Measurements from ENCODE around the gene ERBB3. TPM values are rescaled to one million over a fixed set of nuclear protein-coding genes. Genes with fewer than 3 reads are reported as not detected.

Gene ERBB3
- total and polyA plus RNA-seq, 2 of the 8 experiments (the other 6 are each of a cell fraction or from before 2014, with no cell fraction given): 33.9 to 52.4 TPM

DNA sequence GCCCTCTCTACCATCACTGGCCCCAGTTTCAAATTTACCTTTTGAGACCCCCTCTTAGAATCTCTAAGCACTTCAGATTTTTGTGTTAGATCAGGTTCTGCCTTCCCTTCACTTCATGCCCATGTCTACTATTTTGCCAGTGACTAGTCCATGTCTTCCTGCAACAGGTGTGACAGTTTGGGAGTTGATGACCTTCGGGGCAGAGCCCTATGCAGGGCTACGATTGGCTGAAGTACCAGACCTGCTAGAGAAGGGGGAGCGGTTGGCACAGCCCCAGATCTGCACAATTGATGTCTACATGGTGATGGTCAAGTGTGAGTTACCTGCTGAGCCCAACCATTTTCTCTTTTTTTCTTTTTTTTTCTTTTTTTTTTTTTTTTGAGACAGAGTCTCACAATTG is 18.6 kb downstream of the ERBB3 start:
- Histone ChIP-seq H3K27ac (ENCODE audit: low read depth, low read length) (no peak overlapping the region), H3K56ac (replicated peaks; ENCODE audit: insufficient read length, low read depth, low read length) (no peak overlapping the region), H3K79me1 (ENCODE audit: low read depth, low read length) (no peaks in the 10 kb centered on the region), H4K5ac (ENCODE audit: insufficient read length, low read depth, low read length) (no peak overlapping the region), H4K91ac (replicated peaks; ENCODE audit: insufficient read length, low read length) (no peak overlapping the region), H2AK5ac (ENCODE audit: low read depth, low read length) (no peak overlapping the region), H3K14ac (ENCODE audit: insufficient read length) (no peak overlapping the region), H4K20me1 (replicated peaks in 1 of 2; ENCODE audit: control insufficient read depth in 1 of 2, insufficient read depth in 2 of 2, low read length in 2 of 2) (peaks cover 0 to 1% of the 10 kb centered on the region in 2 experiments), H3K4me2 (ENCODE audit: insufficient read depth in 1 of 2, low read depth in 2 of 2, low read length in 2 of 2) (no peak overlapping the region), H2BK5ac (ENCODE audit: low read depth, low read length) (no peak overlapping the region), H4K8ac (ENCODE audit: extremely low read depth, insufficient read depth, low read length) (no peak overlapping the region), H3K18ac (ENCODE audit: extremely low read depth, low read length) (no peak overlapping the region), H3K23me2 (ENCODE audit: low read depth, low read length) (no peaks in the 10 kb centered on the region), H3K23ac (ENCODE audit: insufficient read length) (no peak overlapping the region), H2BK20ac (ENCODE audit: low read length) (no peak overlapping the region), H2BK15ac (ENCODE audit: low read length) (no peak overlapping the region), H3K36me3 (ENCODE audit: control insufficient read depth in 2 of 4, insufficient read depth in 4 of 4, low read length in 3 of 4) (peaks cover 23 to 74% (median 65%) of the 10 kb centered on the region in 4 experiments), H2BK12ac (ENCODE audit: low read depth, low read length) (no peak overlapping the region), H3K9ac (replicated peaks in 1 of 4; ENCODE audit: extremely low read depth in 1 of 4, low read depth in 3 of 4, low read length in 3 of 4) (no peak overlapping the region), H2AFZ (ENCODE audit: low read length) (no peak overlapping the region), H3K9me3 (ENCODE audit: insufficient read depth in 2 of 2, low read depth in 1 of 2, low read length in 1 of 2) (no peaks in the 10 kb centered on the region), H3K79me2 (ENCODE audit: control insufficient read depth in 1 of 2, insufficient read depth in 2 of 2, low read length in 2 of 2) (no peaks in the 10 kb centered on the region), H3K4me1 (replicated peaks in 1 of 4; ENCODE audit: control insufficient read depth in 3 of 4, insufficient read depth in 4 of 4, low read length in 3 of 4) (no peaks in the 10 kb centered on the region), H3K4me3 (ENCODE audit: extremely low read depth in 1 of 4, insufficient read depth in 2 of 4, low read depth in 3 of 4, low read length in 4 of 4) (no peak overlapping the region), H3K27me3 (replicated peaks in 1 of 4; ENCODE audit: control insufficient read depth in 3 of 4, extremely low read depth in 1 of 4, insufficient read depth in 3 of 4, low read length in 3 of 4) (no peaks in the 10 kb centered on the region), H3K4ac (replicated peaks; ENCODE audit: insufficient read length, low read depth, low read length) (no peak overlapping the region), H2BK120ac (replicated peaks; ENCODE audit: low read depth, low read length) (no peak overlapping the region)
- FAIRE-seq (no peak), DNase-seq (ENCODE audit: low read depth in 1 of 2, low spot score in 2 of 2) (no peak)
- CTCF ChIA-PET (ENCODE audit: partially characterized antibody): interaction anchor here (1.6 kb wide), 1 partner anchor 17 kb away, joined by 4 read pairs; no protein-coding TSS in a partner anchor
- POLR2A ChIA-PET (ENCODE audit: partially characterized antibody): interaction anchor here (0.9 to 1.5 kb wide), 4 partner anchors 11 to 121 kb away, joined by 3 to 5 read pairs (median 3); partner anchors contain the start of gene MYL6
- WGBS, 2 experiments (ENCODE audit: extremely low coverage in 1 of 2, insufficient coverage in 1 of 2, insufficient read length in 1 of 2, insufficient replicate concordance in 2 of 2, low coverage in 1 of 2, low lambda C conversion rate in 2 of 2, missing lambda C conversion rate in 1 of 2): 95% methylated on average over 3 of the region's 3 CpGs; no CpG with 5 or more reads in 1 of the 2 experiments
- TF ChIP-seq CEBPB (IDR thresholded peaks at IDR 0.05; ENCODE audit: low read depth, low read length) (no peak), JUN (IDR thresholded peaks at IDR 0.05; ENCODE audit: low read depth, low read length) (no peak), ASH2L (IDR thresholded peaks at IDR 0.05; ENCODE audit: low read length) (no peak), CREB1 (IDR thresholded peaks at IDR 0.05) (no peak), CHD2 (IDR thresholded peaks at IDR 0.05; ENCODE audit: low read length) (no peak), PHF8 (conservative IDR thresholded peaks at IDR 0.05; ENCODE audit: low read depth, low read length) (no peak), HDAC6 (IDR thresholded peaks at IDR 0.05; ENCODE audit: low read depth, low read length) (no peak), EP300 (IDR thresholded peaks at IDR 0.05; ENCODE audit: borderline replicate concordance in 1 of 2, low read depth in 2 of 2, low read length in 2 of 2) (no peak), YY1 (IDR thresholded peaks at IDR 0.05; ENCODE audit: low read depth, low read length) (no peak), SUZ12 (IDR thresholded peaks at IDR 0.05; ENCODE audit: low read length) (no peak), GABPA (IDR thresholded peaks at IDR 0.05; ENCODE audit: borderline replicate concordance, insufficient read depth, low read length) (no peak)
- TF ChIP-seq, protein P1, sequence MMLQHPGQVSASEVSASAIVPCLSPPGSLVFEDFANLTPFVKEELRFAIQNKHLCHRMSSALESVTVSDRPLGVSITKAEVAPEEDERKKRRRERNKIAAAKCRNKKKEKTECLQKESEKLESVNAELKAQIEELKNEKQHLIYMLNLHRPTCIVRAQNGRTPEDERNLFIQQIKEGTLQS (IDR thresholded peaks at IDR 0.05; ENCODE audit: insufficient read depth, low read depth, low read length): no peak

Measured in H1 (cell line).